Fibroblast of mammary gland (primary cell): Measurements from ENCODE around the gene AGBL4.

Experiments used
- DNase-seq: peaks from one replicate; pipeline ENCODE4 v3.0.0-alpha.2; 2010; ENCODE audit warnings: low read depth
- H3K4me3 ChIP-seq: 2 replicates; pipeline ENCODE4 v1.5.1; 2011; ENCODE audit warnings: low read depth, mild to moderate bottlenecking, low read length, moderate library complexity; ENCODE audit not compliant: control insufficient read depth
- TF ChIP-seq, protein P1 (sequence below): conservative IDR thresholded peaks from 2 replicates; pipeline ENCODE4 v1.5.1; 2011; ENCODE audit warnings: low read depth, low read length, inconsistent platforms; ENCODE audit not compliant: control insufficient read depth, insufficient read depth

Gene AGBL4

DNA sequence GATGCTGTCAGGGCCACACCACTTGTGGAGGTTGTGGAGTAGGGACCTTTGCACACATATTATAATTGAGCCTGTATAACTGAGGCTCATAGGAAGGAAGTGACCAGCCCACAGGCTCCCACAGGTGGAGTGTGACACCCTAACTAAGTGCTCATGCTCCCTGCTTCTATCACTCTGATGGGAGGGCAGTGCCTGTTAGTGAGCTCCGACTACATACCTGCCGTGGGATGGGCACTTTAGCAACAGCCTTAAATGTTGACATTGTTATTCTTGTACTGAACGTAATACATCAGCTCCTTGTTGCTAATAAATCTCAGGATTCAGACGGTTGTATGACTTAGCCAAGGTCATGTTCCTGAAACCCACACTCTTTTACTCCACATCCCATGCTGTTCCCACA is 1305.0 kb downstream of the AGBL4 start:
- TF ChIP-seq, protein P1, sequence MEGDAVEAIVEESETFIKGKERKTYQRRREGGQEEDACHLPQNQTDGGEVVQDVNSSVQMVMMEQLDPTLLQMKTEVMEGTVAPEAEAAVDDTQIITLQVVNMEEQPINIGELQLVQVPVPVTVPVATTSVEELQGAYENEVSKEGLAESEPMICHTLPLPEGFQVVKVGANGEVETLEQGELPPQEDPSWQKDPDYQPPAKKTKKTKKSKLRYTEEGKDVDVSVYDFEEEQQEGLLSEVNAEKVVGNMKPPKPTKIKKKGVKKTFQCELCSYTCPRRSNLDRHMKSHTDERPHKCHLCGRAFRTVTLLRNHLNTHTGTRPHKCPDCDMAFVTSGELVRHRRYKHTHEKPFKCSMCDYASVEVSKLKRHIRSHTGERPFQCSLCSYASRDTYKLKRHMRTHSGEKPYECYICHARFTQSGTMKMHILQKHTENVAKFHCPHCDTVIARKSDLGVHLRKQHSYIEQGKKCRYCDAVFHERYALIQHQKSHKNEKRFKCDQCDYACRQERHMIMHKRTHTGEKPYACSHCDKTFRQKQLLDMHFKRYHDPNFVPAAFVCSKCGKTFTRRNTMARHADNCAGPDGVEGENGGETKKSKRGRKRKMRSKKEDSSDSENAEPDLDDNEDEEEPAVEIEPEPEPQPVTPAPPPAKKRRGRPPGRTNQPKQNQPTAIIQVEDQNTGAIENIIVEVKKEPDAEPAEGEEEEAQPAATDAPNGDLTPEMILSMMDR: no peak
- DNase-seq: no peak
- H3K4me3 ChIP-seq: no peak overlapping the region

DNA sequence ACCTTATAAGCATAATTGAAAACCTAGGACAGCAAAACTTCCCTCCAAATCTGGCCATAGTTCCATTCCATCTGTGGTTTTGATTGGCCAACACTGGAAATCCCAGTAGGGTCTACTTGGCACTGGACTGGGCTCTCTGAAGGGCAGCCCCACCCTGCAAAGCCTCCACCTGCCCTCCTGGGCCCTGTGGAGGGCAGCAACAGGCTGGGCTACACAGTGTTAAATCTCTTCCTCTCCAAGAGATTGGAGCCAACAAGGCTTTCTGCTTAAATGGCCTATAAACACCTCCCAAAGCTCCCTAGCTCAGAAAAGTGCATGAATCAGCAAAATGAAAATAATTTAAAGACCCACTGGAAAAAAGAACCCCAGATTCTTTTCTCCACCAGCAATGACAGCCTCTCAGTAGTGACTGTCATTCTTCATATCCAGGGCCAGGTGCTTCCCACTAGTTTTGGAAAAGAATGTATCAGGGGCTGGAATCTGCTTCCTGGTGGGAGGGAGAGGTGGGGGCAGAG is 1305.6 kb downstream of the AGBL4 start:
- DNase-seq: no peak
- no peak overlapping the region for H3K4me3 ChIP-seq
- TF ChIP-seq, protein P1: no peak

GRCh38 chr1:48717082-48717481 is 1306.7 kb downstream of the AGBL4 start:
- TF ChIP-seq, protein P1: no peak
- no peak overlapping the region for H3K4me3 ChIP-seq
- no peak for DNase-seq

DNA sequence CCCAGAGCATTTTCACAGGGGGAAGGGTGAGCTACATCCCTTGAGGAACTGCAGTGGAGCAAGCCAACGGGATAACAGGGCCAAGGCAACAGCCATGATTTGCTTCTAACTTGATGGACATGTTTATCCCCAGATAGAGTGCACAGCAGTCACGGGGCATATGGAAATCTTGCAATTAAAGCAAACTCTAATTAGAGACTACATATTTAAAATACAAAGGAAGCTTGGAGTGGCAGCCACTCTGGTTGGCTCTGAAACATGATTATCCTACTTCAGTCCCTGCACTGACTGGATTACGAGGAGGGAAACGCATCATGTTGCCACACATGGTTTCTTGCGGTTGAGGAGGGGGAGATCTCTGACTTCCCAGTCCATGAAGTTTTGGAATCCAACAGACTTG is 1307.8 kb downstream of the AGBL4 start:
- no peak overlapping the region for H3K4me3 ChIP-seq
- DNase-seq: no peak
- TF ChIP-seq, protein P1: no peak

- H3K4me3 ChIP-seq: no peak overlapping the region
- DNase-seq: no peak
- TF ChIP-seq, protein P1: no peak
Measured at GRCh38 chr1:48710915-48711314, 1312.8 kb downstream of the AGBL4 start.

- DNase-seq: no peak
- H3K4me3 ChIP-seq: no peak overlapping the region
- TF ChIP-seq, protein P1: no peak
Measured at GRCh38 chr1:48710318-48710717, 1313.4 kb downstream of the AGBL4 start.

DNA sequence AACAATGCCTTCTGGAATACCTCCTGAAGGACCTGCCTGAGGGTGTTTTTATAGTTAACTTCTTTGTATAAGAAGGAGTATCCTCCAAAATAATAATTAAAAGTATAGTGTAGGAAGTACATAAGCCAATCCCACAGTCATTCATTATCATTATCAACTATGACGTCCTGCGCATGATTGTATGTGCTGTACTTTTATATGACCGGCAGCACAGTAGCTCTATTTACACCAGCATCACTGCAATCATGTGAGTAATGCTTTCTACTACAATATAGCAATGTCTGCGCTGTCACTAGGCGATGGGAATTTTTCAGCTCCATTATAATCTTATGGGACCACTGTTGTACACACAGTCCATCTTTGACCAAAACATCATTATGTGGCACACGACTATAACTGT is 1319.0 kb downstream of the AGBL4 start:
- DNase-seq: no peak
- TF ChIP-seq, protein P1: no peak
- no peak overlapping the region for H3K4me3 ChIP-seq
